SU-DHL-6 (cell line): ENCODE results near the gene NPAS3.

Source experiments
- EZH2phosphoT487 ChIP-seq: fragments of 200-600 bp; sonication (generic), shearing (Covaris generic); conservative IDR thresholded peaks from 2 replicates; pipeline ENCODE4 v1.6.1; 2018; ENCODE audit warnings: mild to moderate bottlenecking, antibody characterized with exemption, low read length, moderate library complexity, mixed read lengths
- TF ChIP-seq, protein P1 (sequence below): fragments of 200-600 bp; sonication (generic); IDR thresholded peaks from one replicate; pipeline ENCODE4 v1.5.1; 2017; ENCODE audit warnings: antibody characterized with exemption, mild to moderate bottlenecking, low read length, moderate library complexity; ENCODE audit not compliant: insufficient read depth, poor library complexity, severe bottlenecking

DNA sequence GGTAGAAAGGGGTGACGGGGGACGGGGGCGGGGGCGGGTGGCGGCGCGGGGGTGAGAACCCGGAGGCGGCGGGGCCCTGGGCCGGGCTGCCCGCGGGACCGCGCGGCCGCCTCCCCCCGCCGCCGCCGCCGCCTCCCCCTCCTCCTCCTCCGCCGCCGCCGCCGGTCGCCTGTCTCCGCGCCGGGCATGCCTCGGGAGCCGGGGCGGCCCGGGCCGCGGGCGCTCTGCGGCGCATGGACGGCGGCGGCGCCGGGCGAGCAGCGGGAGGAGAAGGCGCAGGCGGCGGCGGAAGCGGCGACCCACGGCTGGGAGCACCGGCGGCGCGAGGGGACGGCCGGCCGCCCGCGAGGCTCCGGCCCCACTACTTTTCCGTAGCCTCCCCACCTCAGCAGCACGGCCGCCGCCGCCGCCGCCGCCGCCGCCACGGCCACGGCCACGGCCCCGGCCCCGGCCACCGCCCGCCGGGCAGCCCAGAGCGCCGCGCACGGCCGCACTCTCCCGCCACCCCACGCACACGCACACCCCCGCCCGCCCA lies at the start of gene NPAS3:
- TF ChIP-seq, protein P1, sequence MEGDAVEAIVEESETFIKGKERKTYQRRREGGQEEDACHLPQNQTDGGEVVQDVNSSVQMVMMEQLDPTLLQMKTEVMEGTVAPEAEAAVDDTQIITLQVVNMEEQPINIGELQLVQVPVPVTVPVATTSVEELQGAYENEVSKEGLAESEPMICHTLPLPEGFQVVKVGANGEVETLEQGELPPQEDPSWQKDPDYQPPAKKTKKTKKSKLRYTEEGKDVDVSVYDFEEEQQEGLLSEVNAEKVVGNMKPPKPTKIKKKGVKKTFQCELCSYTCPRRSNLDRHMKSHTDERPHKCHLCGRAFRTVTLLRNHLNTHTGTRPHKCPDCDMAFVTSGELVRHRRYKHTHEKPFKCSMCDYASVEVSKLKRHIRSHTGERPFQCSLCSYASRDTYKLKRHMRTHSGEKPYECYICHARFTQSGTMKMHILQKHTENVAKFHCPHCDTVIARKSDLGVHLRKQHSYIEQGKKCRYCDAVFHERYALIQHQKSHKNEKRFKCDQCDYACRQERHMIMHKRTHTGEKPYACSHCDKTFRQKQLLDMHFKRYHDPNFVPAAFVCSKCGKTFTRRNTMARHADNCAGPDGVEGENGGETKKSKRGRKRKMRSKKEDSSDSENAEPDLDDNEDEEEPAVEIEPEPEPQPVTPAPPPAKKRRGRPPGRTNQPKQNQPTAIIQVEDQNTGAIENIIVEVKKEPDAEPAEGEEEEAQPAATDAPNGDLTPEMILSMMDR: no peak
- no peak for TF ChIP-seq EZH2phosphoT487
